GM12801 (cell line): ENCODE measurements around the gene LEP.

Experiments used
- TF ChIP-seq, protein P1 (sequence below): IDR thresholded peaks from one replicate; pipeline ENCODE4 v1.5.1; 2011; ENCODE audit warnings: control low read depth; ENCODE audit not compliant: insufficient read length; ENCODE audit errors: extremely low read depth

Gene LEP

GRCh38 chr7:128201690-128202085 is 39.4 kb upstream of the LEP start:
- TF ChIP-seq, protein P1, sequence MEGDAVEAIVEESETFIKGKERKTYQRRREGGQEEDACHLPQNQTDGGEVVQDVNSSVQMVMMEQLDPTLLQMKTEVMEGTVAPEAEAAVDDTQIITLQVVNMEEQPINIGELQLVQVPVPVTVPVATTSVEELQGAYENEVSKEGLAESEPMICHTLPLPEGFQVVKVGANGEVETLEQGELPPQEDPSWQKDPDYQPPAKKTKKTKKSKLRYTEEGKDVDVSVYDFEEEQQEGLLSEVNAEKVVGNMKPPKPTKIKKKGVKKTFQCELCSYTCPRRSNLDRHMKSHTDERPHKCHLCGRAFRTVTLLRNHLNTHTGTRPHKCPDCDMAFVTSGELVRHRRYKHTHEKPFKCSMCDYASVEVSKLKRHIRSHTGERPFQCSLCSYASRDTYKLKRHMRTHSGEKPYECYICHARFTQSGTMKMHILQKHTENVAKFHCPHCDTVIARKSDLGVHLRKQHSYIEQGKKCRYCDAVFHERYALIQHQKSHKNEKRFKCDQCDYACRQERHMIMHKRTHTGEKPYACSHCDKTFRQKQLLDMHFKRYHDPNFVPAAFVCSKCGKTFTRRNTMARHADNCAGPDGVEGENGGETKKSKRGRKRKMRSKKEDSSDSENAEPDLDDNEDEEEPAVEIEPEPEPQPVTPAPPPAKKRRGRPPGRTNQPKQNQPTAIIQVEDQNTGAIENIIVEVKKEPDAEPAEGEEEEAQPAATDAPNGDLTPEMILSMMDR, result no peak

GRCh38 chr7:128202287-128202957 is 38.7 kb upstream of the LEP start:
- TF ChIP-seq, protein P1, result no peak

DNA sequence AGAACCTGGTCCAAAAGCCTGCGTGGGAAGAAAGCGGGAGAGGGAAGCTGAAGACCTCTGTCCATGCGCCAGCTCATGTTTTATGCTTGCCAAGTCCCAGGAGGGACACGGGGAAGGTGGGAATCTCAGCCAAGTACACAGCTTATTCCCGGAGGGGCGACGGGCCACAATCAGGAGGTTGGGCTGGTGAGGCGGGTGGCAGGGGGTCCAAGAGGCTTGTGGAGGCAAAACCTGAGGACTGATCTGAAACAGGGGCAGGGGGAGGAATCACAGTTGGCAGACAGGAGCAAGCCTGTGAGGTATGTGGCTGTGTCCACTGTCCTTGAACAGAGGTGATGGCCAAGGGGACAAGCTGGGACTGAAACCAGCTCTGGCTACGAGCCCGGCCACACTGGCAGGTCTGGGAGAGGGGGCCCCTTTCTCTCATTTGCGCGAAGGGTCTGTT is 38.0 kb upstream of the LEP start:
- TF ChIP-seq, protein P1, result no peak

DNA sequence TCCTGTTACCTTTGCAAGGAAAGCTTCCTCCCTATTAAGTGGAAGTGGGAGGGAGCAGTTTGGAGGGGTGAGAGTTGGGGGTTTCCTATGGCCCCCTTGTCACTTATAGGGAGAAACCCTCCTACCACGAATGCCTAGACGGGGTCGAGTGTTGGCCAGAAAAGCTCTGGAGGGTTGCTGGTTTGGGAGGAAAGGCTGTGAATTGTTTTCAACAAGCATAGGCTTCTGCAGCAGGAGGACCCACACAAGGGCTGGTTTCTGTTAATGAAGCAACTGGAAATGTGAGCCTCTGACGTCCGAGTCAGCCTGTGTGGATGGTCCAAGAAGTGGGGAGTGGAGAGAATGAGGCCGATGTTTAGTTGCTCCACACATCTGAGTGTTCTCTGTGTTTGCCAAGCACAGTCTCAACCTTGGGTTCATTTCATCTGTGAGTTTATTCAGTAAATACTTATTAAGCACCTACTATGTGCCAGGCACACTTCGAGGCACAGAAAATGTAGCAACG is 37.3 kb upstream of the LEP start:
- TF ChIP-seq, protein P1, result no peak

DNA sequence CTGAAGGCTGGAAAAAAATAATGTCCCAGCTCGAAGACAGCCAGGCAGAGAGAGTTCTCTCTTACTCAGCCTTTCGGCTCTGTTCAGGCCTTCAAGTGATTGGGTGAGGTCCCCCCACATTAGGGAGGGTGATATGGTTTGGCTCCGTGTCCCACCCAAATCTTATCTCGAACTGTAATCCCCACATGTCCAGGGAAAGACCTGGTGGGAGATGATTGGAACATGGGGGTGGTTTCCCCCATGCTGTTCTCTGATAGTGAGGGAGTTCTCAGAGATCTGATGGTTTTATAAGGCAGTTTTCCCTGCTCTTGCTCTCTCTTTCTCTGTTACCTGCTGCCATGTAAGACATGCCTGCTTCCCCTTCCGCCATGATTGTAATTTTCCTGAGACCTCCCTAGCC is 36.6 kb upstream of the LEP start:
- TF ChIP-seq, protein P1, result no peak

DNA sequence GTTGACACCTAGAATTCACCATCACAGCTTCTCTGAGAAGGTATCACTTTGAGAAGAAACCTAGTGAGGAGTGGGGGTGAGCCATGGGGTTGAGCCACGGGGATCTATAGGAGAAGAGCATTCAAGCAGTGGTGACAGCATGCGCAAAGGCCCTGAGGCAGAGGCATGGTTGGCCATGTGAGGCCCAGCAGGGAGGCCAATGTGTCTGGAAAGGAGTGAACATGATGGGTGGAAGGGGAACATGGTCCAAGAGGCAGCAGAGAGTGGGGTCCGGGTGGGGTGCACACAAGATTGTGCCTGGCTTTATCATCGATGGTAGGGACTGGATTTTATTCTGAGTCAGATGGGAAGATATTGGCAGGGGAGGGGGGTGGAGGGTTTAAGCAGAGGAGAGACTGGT is 36.0 kb upstream of the LEP start:
- TF ChIP-seq, protein P1, result no peak

- TF ChIP-seq, protein P1, result no peak
Measured at GRCh38 chr7:128206017-128206746, 34.9 kb upstream of the LEP start.
